A673 (cell line): Measurements from ENCODE around the gene LENEP. TPM values are rescaled to one million over a fixed set of nuclear protein-coding genes. Genes with fewer than 3 reads are reported as not detected.

Experiments
- BruUV-seq: library from RNA; stranded (reverse); fragments of 400-500 nt; replicated peaks from 2 replicates; lab custom pipeline; 2021; lab: Mats Ljungman, UMichigan
- CTCF ChIA-PET: fragments of 300-600 bp; sonication (Branson Sonifier 250); formaldehyde crosslinking; loops from one replicate; lab custom pipeline; 2022; ENCODE audit warnings: antibody characterized with exemption; lab: Charles Lee
- POLR2A ChIA-PET: fragments of 300-600 bp; sonication (Branson Sonifier 250); formaldehyde crosslinking; loops from one replicate; lab custom pipeline; 2022; ENCODE audit warnings: antibody characterized with exemption; ENCODE audit not compliant: low non-redundant PET; lab: Charles Lee
- DNase-seq: peaks from one replicate; pipeline ENCODE4 v3.0.0-alpha.2; 2015; ENCODE audit warnings: low spot score
- H3K27ac ChIP-seq: fragments of 200-600 bp; sonication (generic); 2 replicates; pipeline ENCODE4 v1.5.1; 2016; ENCODE audit warnings: mixed run types, low read depth, mild to moderate bottlenecking, mixed read lengths, antibody characterized with exemption, low read length; ENCODE audit not compliant: poor library complexity, severe bottlenecking
- H3K27me3 ChIP-seq: fragments of 200-600 bp; sonication (generic); replicated peaks from 2 replicates; pipeline ENCODE4 v1.6.1; 2017; ENCODE audit warnings: mixed run types, low read depth, mild to moderate bottlenecking, mixed read lengths, antibody characterized with exemption, low read length; ENCODE audit not compliant: insufficient read depth, poor library complexity
- H3K36me3 ChIP-seq: fragments of 200-600 bp; sonication (generic); 2 replicates; pipeline ENCODE4 v1.6.1; 2016; ENCODE audit warnings: mixed run types, mild to moderate bottlenecking, mixed read lengths, antibody characterized with exemption, low read length; ENCODE audit not compliant: insufficient read depth, poor library complexity, severe bottlenecking
- H3K4me1 ChIP-seq: fragments of 200-600 bp; sonication (generic); 2 replicates; pipeline ENCODE4 v1.6.1; 2017; ENCODE audit warnings: mixed run types, mild to moderate bottlenecking, mixed read lengths, antibody characterized with exemption, low read length; ENCODE audit not compliant: insufficient read depth, poor library complexity, severe bottlenecking
- H3K4me3 ChIP-seq: fragments of 200-600 bp; sonication (generic); 2 replicates; pipeline ENCODE4 v1.5.1; 2016; ENCODE audit warnings: low read depth, mixed run types, mild to moderate bottlenecking, mixed read lengths, low read length; ENCODE audit not compliant: poor library complexity, severe bottlenecking
- H3K9me3 ChIP-seq: fragments of 200-600 bp; sonication (generic); 2 replicates; pipeline ENCODE4 v1.6.1; 2016; ENCODE audit warnings: mixed run types, low read depth, mild to moderate bottlenecking, mixed read lengths, antibody characterized with exemption, low read length; ENCODE audit not compliant: poor library complexity, severe bottlenecking
- CTCF ChIP-seq: fragments of 300-800, 200-600 bp; sonication (generic); conservative IDR thresholded peaks from 2 replicates; pipeline ENCODE4 v1.5.1; 2017; ENCODE audit warnings: low read depth, mild to moderate bottlenecking, antibody characterized with exemption, low read length, moderate library complexity, mixed read lengths
- EZH2 ChIP-seq: fragments of 200-600 bp; sonication (generic); IDR thresholded peaks from 2 replicates; pipeline ENCODE4 v1.6.1; 2017; ENCODE audit warnings: borderline replicate concordance, low read depth, mild to moderate bottlenecking, mixed read lengths, antibody characterized with exemption, low read length; ENCODE audit not compliant: poor library complexity, severe bottlenecking
- intact Hi-C: fragments of 100-400 bp; cut with micrococcal nuclease; formaldehyde crosslinking; loops from one replicate; pipeline ENCODE4 v1.10.0; 2022; ENCODE audit not compliant: unreplicated experiment
- total RNA-seq: library from RNA; stranded (reverse); gene quantifications from 2 replicates; pipeline ENCODE4 v1.2.3, GENCODE V29; 2021

LENEP gene
- total RNA-seq, 1 experiment from 2014 or later, result 1.4 TPM

DNA sequence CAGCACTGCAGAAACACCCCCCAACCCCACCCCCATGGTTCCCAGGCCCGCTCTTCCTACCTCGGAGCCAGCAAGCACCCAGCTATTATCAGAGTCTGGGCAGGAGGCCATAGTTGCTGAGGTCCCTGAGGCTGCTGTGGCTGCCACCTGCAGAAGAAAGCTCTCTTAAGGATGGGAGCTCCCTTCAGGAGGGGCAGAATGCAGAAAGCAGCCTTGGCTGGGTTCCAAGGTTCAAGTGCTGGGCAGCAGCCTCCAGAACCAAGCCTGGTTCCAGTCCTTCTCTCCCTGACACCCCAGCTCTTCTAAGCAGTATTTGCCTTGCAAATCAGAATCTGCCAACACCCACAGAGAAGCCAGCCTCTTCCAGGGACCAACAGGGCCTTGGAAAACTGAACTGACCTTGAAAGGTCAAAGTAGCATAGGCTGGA lies 39.8 kb upstream of the LENEP start:
- H3K27ac ChIP-seq, result no peak overlapping the region
- no peak overlapping the region for H3K4me3 ChIP-seq
- no peak for DNase-seq
- CTCF ChIA-PET, result interaction anchor here (0.5 kb wide), 1 partner anchor 131 kb away, joined by 3 read pairs; no protein-coding TSS in a partner anchor
- no TSS peak for BruUV-seq
- TF ChIP-seq CTCF (no peak), EZH2 (no peak)
- no peaks in the 10 kb centered on the region for H3K9me3 ChIP-seq
- intact Hi-C loops, result no loop called here
- H3K4me1 ChIP-seq, result peaks cover 13% of the 10 kb centered on the region
- peaks cover 9% of the 10 kb centered on the region for H3K36me3 ChIP-seq
- no peaks in the 10 kb centered on the region for H3K27me3 ChIP-seq
- POLR2A ChIA-PET, result no interaction called here

DNA sequence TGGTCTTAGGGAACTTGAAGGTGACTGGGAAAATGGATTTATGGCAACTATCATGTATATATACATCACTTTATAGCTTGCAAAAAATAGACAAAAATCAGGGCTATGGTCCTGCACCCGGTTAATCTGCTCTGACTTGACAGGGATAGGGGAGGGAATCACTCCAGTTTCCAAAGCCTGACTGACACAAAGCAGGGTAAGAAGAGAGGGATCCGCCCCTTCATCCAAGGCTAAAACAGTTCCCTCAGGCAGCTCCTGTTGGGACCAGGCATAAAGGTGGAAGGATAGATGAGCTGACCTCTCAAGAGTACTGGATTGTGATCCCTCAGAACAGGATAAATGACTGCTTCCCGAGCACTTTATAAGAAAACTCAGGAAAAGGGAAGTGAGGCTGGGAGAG lies 38.8 kb upstream of the LENEP start:
- BruUV-seq, result no TSS peak
- Histone ChIP-seq H3K9me3 (no peaks in the 10 kb centered on the region), H3K36me3 (peaks cover 19% of the 10 kb centered on the region), H3K27ac (no peak overlapping the region), H3K4me3 (no peak overlapping the region), H3K4me1 (peaks cover 13% of the 10 kb centered on the region), H3K27me3 (no peaks in the 10 kb centered on the region)
- intact Hi-C loops, result no loop called here
- TF ChIP-seq EZH2 (no peak), CTCF (no peak)
- POLR2A ChIA-PET, result no interaction called here
- CTCF ChIA-PET, result interaction anchor here (1.2 to 2.4 kb wide), 3 partner anchors 14 to 63 kb away, joined by 3 to 15 read pairs (median 5); partner anchors contain the start of gene SHC1
- no peak for DNase-seq

GRCh38 chr1:154955039-154955717 lies 38.2 kb upstream of the LENEP start:
- Histone ChIP-seq H3K9me3 (no peaks in the 10 kb centered on the region), H3K4me1 (peaks cover 14% of the 10 kb centered on the region), H3K27me3 (no peaks in the 10 kb centered on the region), H3K4me3 (peak overlapping the region; percentile 51), H3K27ac (peak overlapping the region; percentile 77), H3K36me3 (peaks cover 21% of the 10 kb centered on the region)
- ChIA-PET CTCF (interaction anchor here (0.5 to 2.4 kb wide), 10 partner anchors 9 to 159 kb away, joined by 3 to 17 read pairs (median 4); partner anchors contain the start of gene SHC1), POLR2A (interaction anchor here (0.6 kb wide), 1 partner anchor 19 kb away, joined by 3 read pairs; the partner anchor contains the start of gene PMVK)
- DNase-seq, result no peak
- no peak for TF ChIP-seq EZH2
- TF ChIP-seq CTCF, result no peak
- BruUV-seq, result no TSS peak
- intact Hi-C loops, result no loop called here
